Activated naive CD4-positive, alpha-beta T cell treated with anti-CD3 and anti-CD28 coated beads, Interleukin-2, amount 10 ng/mL, durations not matched to agents 7 days and 5 days (primary cell): ENCODE results near the gene PTTG1IP.

Experiments
- CTCF ChIA-PET: fragments of 350-600 bp; sonication (Branson Sonifier 250); formaldehyde crosslinking; loops from one replicate; lab custom pipeline; 2021; ENCODE audit warnings: antibody characterized with exemption; lab: Charles Lee
- DNase-seq: peaks from one replicate; pipeline ENCODE4 v3.0.0-alpha.2; 2020
- H3K27ac Mint-ChIP-seq: one replicate; pipeline ENCODE4 v1.8.0; 2021; ENCODE audit warnings: mild to moderate bottlenecking, moderate library complexity, mixed read lengths
- H3K27me3 Mint-ChIP-seq: one replicate; pipeline ENCODE4 v1.8.0; 2021; ENCODE audit warnings: mild to moderate bottlenecking, mixed read lengths
- H3K36me3 Mint-ChIP-seq: one replicate; pipeline ENCODE4 v1.8.0; 2021; ENCODE audit warnings: mixed read lengths
- H3K4me1 Mint-ChIP-seq: one replicate; pipeline ENCODE4 v1.8.0; 2021; ENCODE audit warnings: mixed read lengths
- H3K4me3 Mint-ChIP-seq: one replicate; pipeline ENCODE4 v1.8.0; 2021; ENCODE audit warnings: mild to moderate bottlenecking, moderate library complexity, mixed read lengths
- H3K9me3 Mint-ChIP-seq: one replicate; pipeline ENCODE4 v1.8.0; 2021; ENCODE audit warnings: mixed read lengths

Gene PTTG1IP

GRCh38 chr21:44865561-44866280 lies 7.8 kb downstream of the PTTG1IP start:
- Mint-ChIP-seq H3K27me3 (no peaks in the 10 kb centered on the region), H3K4me1 (peaks cover 57% of the 10 kb centered on the region), H3K27ac (peak overlapping the region; percentile 56), H3K4me3 (no peak overlapping the region), H3K36me3 (peaks cover 51% of the 10 kb centered on the region), H3K9me3 (no peaks in the 10 kb centered on the region)
- CTCF ChIA-PET = interaction anchor here (1.4 kb wide), 1 partner anchor 20 kb away, joined by 3 read pairs; no protein-coding TSS in a partner anchor
- peak; percentile 41 for DNase-seq

GRCh38 chr21:44862869-44863685 lies 10.4 kb downstream of the PTTG1IP start:
- H3K4me1 Mint-ChIP-seq = peaks cover 33% of the 10 kb centered on the region
- H3K4me3 Mint-ChIP-seq = no peak overlapping the region
- CTCF ChIA-PET = no interaction called here

GRCh38 chr21:44858791-44859190 lies 14.7 kb downstream of the PTTG1IP start:
- no peak overlapping the region for H3K27ac Mint-ChIP-seq
- CTCF ChIA-PET = no interaction called here

More at GRCh38 chr21:44862869-44863685, 10.4 kb downstream of the PTTG1IP start:
- H3K9me3 Mint-ChIP-seq = no peaks in the 10 kb centered on the region
- H3K27ac Mint-ChIP-seq = no peak overlapping the region
- peaks cover 57% of the 10 kb centered on the region for H3K36me3 Mint-ChIP-seq
- DNase-seq = no peak
- H3K27me3 Mint-ChIP-seq = no peaks in the 10 kb centered on the region

GRCh38 chr21:44858291-44858690 lies 15.2 kb downstream of the PTTG1IP start:
- Mint-ChIP-seq H3K4me1 (peaks cover 21% of the 10 kb centered on the region), H3K36me3 (peaks cover 59% of the 10 kb centered on the region), H3K4me3 (no peak overlapping the region), H3K9me3 (no peaks in the 10 kb centered on the region), H3K27me3 (no peaks in the 10 kb centered on the region), H3K27ac (no peak overlapping the region)
- CTCF ChIA-PET = no interaction called here
- DNase-seq = no peak

More at GRCh38 chr21:44858791-44859190, 14.7 kb downstream of the PTTG1IP start:
- Mint-ChIP-seq H3K36me3 (peaks cover 61% of the 10 kb centered on the region), H3K9me3 (no peaks in the 10 kb centered on the region), H3K4me3 (no peak overlapping the region), H3K4me1 (peaks cover 19% of the 10 kb centered on the region), H3K27me3 (no peaks in the 10 kb centered on the region)
- no peak for DNase-seq

DNA sequence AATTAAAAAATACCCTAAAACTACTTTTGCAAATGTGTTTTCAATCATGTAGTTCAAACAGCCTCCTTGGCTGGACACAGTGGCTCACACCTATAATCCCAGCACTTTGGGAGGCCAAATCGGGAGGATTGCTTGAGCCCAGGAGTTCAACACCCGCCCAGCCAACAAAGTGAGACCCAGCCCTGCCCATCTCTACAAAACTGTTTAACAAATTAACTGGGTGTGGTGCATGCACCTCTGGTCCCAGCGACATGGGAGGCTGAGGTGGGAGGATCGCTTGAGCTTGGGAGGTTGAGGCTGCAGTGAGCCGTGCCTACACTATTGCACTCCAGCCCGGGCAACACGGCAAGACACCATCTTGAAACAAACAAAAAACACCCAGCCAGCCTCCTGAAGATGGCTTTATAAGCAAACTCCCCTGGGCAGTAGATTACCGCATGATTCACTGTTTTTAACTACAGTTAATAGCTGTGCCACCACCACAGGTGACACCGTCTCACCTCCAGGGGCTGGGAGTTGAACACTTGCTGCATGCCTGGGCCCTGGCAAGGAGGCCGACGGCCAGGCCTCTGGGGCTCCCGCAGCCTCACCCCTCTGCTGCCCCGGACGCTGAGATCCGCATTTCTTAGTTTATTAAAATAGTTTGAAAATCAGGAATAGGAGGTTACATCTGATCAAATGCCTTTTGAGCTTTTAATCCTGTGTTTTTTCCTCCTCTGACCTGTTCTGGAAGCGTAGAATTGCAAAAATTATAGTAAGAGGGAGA lies 16.2 kb downstream of the PTTG1IP start:
- DNase-seq = no peak
- no peaks in the 10 kb centered on the region for H3K27me3 Mint-ChIP-seq
- no peak overlapping the region for H3K27ac Mint-ChIP-seq
- peaks cover 65% of the 10 kb centered on the region for H3K36me3 Mint-ChIP-seq
- H3K9me3 Mint-ChIP-seq = no peaks in the 10 kb centered on the region
- no peak overlapping the region for H3K4me3 Mint-ChIP-seq
- CTCF ChIA-PET = no interaction called here
- H3K4me1 Mint-ChIP-seq = peaks cover 30% of the 10 kb centered on the region

GRCh38 chr21:44856131-44856530 lies 17.4 kb downstream of the PTTG1IP start:
- peaks cover 65% of the 10 kb centered on the region for H3K36me3 Mint-ChIP-seq
- CTCF ChIA-PET = no interaction called here
- no peak overlapping the region for H3K4me3 Mint-ChIP-seq
- H3K27ac Mint-ChIP-seq = peak overlapping the region; percentile 68
- H3K4me1 Mint-ChIP-seq = peaks cover 41% of the 10 kb centered on the region
- no peak for DNase-seq
- no peaks in the 10 kb centered on the region for H3K27me3 Mint-ChIP-seq
- H3K9me3 Mint-ChIP-seq = no peaks in the 10 kb centered on the region

- Mint-ChIP-seq H3K27me3 (no peaks in the 10 kb centered on the region), H3K4me1 (peaks cover 45% of the 10 kb centered on the region), H3K9me3 (no peaks in the 10 kb centered on the region), H3K36me3 (peaks cover 67% of the 10 kb centered on the region), H3K27ac (no peak overlapping the region), H3K4me3 (no peak overlapping the region)
- CTCF ChIA-PET = no interaction called here
- DNase-seq = no peak
These were observed 17.9 kb downstream of the PTTG1IP start for GRCh38 chr21:44855572-44855971.

GRCh38 chr21:44854664-44855446 lies 18.6 kb downstream of the PTTG1IP start:
- no peak for DNase-seq
- Mint-ChIP-seq H3K9me3 (no peaks in the 10 kb centered on the region), H3K36me3 (peaks cover 67% of the 10 kb centered on the region), H3K4me3 (no peak overlapping the region), H3K27me3 (no peaks in the 10 kb centered on the region), H3K4me1 (peaks cover 45% of the 10 kb centered on the region), H3K27ac (peak overlapping the region; percentile 83)
- CTCF ChIA-PET = no interaction called here

DNA sequence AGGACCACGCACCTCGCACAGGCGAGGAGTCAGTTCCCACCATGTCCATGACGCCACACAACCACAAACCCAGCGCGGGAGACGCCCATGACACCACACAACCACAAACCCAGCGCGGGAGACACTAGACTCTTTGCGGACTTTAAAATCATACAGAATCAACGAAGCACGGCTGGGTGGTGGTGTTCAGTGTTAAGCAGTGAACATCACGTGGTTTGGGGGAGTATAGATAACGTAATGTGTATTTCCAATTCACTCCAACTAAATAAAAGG lies 19.2 kb downstream of the PTTG1IP start:
- H3K9me3 Mint-ChIP-seq = no peaks in the 10 kb centered on the region
- no peaks in the 10 kb centered on the region for H3K27me3 Mint-ChIP-seq
- CTCF ChIA-PET = no interaction called here
- no peak for DNase-seq
- peaks cover 45% of the 10 kb centered on the region for H3K4me1 Mint-ChIP-seq
- peaks cover 67% of the 10 kb centered on the region for H3K36me3 Mint-ChIP-seq
- H3K27ac Mint-ChIP-seq = peak overlapping the region; percentile 83
- H3K4me3 Mint-ChIP-seq = no peak overlapping the region

DNA sequence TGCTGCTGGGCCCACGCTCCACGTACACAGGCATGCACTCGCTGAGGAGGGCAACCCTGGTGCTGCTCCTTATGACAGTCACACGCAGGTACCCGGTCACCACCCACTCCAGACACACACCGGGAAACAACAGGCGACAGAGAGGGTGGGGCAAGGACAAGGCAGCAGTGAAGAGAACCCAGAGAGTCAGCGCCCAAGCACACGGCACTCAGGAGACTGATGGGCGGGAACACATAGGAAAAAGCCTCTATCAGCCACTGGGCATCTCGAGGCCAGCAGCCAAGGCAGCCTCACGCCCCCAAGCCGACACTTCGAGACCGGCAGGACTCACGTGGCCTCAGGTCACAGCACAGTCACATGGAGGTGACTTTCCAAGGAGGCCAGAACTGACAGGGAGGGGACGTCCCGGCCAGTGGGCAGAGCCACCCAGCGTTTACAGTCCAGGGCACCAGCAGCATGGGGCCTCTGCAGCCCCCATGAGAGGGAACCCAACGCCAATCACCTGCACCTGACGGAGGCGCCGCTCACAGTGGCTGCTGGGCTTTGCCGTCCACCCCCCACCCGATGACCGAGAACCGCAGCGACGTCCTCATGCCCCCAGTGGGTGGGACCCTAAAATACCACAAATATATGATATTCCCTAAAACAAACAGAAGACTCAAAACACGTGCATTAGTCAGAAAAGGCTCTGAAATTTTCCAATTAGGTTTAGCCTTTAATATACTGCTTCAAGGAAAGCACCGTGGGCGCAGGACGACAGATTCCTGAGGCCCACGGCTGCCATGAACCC lies 19.7 kb downstream of the PTTG1IP start:
- Mint-ChIP-seq H3K9me3 (no peaks in the 10 kb centered on the region), H3K4me1 (peaks cover 45% of the 10 kb centered on the region), H3K4me3 (no peak overlapping the region), H3K27me3 (no peaks in the 10 kb centered on the region), H3K27ac (peak overlapping the region; percentile 83), H3K36me3 (peaks cover 63% of the 10 kb centered on the region)
- DNase-seq = no peak
- CTCF ChIA-PET = interaction anchor here (1.7 kb wide), 1 partner anchor 22 kb away, joined by 6 read pairs; no protein-coding TSS in a partner anchor

- Mint-ChIP-seq H3K27ac (peak overlapping the region; percentile 84), H3K4me1 (peaks cover 55% of the 10 kb centered on the region), H3K27me3 (peaks cover 5% of the 10 kb centered on the region), H3K4me3 (peak overlapping the region; percentile 5), H3K9me3 (no peaks in the 10 kb centered on the region), H3K36me3 (peaks cover 55% of the 10 kb centered on the region)
- DNase-seq = peak; percentile 37
- CTCF ChIA-PET = interaction anchor here (0.8 kb wide), 1 partner anchor 98 kb away, joined by 4 read pairs; no protein-coding TSS in a partner anchor
These were observed 22.4 kb downstream of the PTTG1IP start for GRCh38 chr21:44850905-44851657.

DNA sequence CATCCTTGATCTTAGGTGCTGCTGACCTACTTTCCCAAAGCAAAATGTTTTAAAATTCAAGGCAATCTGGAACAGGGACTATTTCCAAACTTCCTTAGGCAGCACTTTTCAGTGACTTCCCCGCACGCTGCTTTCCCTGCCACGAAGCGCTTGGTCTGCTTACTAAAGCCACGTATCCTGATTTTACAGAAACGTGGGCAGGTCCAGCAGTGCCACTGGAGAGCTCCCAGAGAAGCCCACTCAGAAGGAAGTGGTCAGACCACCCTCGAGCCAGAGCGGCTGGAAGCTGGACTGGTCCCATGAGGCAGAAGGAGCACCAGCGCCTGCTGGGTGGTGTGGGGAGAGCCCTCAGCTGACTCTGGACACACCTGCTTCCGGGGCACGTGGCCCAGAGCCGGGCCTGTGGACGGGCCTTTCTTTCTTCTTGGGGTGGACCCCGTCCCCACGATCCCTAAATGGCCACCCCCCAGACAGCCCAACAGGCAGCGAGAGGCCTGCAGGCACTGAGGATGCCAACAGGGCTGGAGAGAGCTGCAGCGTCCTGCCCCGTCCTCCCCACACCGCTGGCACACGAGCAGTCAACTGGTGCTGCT lies 23.2 kb downstream of the PTTG1IP start:
- CTCF ChIA-PET = no interaction called here
- peak; percentile 7 for DNase-seq
- Mint-ChIP-seq H3K27ac (no peak overlapping the region), H3K36me3 (peaks cover 49% of the 10 kb centered on the region), H3K4me3 (no peak overlapping the region), H3K9me3 (no peaks in the 10 kb centered on the region), H3K4me1 (peaks cover 59% of the 10 kb centered on the region), H3K27me3 (peaks cover 13% of the 10 kb centered on the region)
